NCI-H1092 (cell line): Measurements from ENCODE around the gene CREB3L4.
A peak's percentile ranks its signal among the peaks of the same experiment; 100 is the strongest.
"Not testable (repeated sequence)": the region's sequence is repeated elsewhere in the genome, so short reads cannot be mapped to it uniquely, and the experiment has no call there.

Source experiments
- DNase-seq: peaks from one replicate; lab custom pipeline; 2025; lab: John Stamatoyannopoulos, UW

Gene CREB3L4

DNA sequence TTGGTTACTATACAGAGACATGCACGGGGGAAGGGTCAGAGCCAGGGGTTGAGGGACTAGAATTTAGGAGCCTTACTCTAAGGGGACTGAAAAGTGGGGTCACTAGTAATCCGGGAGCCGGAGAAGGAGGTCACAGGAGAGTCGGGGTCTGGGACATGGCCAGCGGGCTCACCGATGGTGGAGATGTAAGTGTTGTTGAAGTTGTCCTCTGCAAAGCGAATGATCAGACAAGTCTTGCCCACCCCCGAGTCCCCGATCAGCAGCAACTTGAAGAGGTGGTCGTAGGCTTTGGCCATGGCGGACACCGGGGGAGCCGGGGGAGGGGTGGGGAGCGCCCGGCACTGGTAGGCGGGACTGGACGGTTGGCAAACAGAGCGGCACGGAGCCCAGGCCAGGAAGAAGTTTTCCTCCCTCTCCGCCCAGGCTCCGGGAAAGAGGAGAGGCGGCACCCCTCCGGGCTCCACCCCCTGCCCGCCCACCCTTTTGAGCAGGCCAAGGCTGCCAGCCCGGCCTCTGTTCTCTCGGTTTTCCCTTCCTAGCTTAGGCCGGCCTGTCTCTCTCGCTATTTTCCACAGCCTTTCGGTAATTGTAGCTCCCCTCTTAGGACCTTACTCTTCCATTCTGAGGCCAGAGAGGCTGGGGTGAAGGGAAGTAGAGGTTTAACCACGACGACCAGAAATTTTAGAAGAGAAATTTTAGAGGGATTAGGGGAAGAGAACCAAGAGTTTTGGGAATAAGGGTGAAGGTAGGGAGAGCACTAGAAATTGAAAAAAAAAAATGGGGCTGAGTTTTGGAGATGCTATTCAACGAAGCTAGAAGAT, 18.4 kb downstream of the CREB3L4 start, which contains the start of gene RAB13:
Gene RAB13, minus strand, starts transcription at position 399 of the 821 bp plus-strand sequence. Its CDS starts 103 bp downstream, at position 296.
- peak; percentile 22 for DNase-seq

DNA sequence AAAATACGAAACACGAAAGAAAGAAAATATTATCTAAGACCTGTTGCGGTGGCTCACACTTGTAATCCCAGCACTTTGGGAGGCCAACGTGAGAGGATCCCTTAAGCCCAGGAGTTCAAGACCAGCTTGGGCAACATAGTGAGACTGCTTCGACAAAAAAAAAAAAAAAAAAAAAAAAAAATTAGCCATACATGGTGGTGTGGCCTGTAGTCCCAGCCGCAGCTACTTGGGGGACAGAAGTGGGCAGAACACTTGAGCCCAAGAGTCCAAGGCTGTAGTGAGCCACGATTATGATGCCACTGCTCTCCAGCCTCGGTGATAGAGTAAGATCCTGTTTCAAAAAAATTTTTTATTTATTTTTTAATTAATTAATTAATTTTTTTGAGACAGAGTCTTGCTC, 19.9 kb downstream of the CREB3L4 start:
- DNase-seq, result no peak

DNA sequence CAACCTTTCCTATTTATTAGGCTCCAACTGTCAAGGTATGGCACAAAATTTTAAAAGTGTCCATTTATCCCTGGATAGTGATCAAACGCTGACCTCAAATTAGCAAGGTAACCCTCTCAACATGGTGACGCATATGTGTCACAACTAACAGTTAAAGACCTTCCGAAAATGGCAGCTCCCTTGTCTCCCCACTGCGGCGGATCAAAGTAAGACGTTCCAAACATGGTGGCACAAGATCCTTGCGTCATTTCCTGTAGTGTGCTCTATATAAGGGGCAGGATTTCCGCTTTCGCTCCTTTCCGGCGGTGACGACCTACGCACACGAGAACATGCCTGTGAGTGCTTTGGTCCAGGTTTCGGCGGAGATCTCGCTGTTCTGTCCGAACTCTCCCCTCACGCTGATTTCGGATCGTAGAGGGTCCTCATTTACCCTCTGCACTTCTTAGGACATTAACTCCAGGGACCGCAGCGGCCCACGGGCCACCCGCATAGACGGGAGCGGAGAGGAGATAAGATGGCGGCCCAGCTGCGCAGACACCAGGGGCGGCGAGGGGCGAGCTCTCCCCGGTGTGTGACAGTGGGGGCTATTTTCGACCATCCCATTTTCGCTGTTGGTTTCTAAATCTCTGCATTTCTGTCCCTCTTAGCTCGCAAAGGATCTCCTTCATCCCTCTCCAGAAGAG, 22.9 kb downstream of the CREB3L4 start, which contains the start of gene RPS27:
Gene RPS27, plus strand, starts transcription at position 295 of the 683 bp plus-strand sequence. Its CDS starts 35 bp downstream, at position 330.
- DNase-seq, result peak; percentile 97

DNA sequence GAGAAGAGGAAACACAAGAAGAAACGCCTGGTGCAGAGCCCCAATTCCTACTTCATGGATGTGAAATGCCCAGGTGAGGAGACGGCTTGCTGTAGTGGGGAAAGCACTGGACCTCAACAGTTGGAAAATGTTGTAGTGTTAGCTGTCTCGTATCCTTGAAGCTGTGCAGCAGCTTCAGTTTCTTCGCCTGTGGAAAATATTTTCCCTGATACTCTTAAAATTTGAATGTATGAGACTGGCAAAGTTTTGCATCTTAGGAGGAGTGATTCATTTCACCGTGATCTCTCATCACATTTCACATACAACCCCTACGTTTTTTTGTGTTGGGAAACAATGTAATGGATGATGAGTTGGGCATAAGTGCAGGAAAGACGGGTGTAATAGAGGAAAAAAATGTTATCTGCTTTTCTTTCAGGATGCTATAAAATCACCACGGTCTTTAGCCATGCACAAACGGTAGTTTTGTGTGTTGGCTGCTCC, 23.5 kb downstream of the CREB3L4 start:
- no peak for DNase-seq

DNA sequence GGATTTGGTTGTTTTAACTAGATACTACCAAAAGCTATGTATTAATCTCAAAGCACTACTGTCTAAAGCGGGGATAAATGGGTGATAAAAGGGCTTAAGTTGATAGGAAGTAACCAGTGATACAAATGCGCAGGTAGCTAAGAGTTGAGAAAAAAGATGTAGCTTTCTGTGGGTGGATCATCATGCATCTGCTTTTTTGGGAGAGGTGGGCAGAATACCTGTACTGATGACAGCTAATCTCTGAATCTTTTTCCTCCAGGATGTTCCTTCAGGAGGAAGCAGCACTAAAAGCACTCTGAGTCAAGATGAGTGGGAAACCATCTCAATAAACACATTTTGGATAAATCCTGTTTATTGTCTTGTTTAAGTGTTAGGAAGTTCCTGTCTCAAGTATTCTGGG, 24.1 kb downstream of the CREB3L4 start:
- no peak for DNase-seq

DNA sequence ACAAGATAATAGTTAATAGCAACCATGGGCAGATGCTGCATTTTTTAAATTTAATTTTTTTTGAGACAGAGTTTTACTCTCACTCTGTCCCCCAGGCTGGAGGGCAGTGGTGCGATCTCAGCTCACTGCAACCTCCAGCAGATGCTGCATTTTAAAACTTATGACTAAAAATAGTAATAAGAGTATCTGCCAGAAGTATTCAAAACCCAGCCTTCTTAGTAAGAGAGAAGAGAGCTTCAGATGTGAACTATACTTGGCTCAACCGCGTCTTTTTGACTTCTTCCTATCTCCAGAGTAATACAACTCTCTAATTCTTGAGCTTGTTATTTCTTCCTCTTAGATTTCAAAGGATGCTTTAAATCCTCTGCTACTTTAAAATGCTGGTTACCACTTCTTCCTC, 27.5 kb downstream of the CREB3L4 start:
- DNase-seq, result no peak

DNA sequence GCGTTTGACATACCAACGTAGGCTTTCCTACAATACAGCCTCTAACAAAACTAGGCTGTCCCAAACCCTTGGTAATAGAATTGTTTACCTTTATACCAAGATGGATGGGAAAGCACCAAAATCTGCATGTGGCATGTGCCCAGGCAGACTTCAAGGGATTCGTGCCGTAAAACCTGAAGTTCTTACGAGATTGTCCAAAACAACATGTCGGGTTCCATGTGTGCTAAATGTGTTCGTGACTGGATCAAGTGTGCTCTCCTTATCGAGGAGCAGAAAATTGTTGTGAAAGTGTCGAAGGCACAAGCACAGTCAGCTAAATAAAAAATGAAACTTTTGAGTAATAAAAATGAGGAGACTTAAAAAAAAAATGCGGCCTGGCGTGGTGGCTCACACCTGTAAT, 27.9 kb downstream of the CREB3L4 start:
- no peak for DNase-seq

DNA sequence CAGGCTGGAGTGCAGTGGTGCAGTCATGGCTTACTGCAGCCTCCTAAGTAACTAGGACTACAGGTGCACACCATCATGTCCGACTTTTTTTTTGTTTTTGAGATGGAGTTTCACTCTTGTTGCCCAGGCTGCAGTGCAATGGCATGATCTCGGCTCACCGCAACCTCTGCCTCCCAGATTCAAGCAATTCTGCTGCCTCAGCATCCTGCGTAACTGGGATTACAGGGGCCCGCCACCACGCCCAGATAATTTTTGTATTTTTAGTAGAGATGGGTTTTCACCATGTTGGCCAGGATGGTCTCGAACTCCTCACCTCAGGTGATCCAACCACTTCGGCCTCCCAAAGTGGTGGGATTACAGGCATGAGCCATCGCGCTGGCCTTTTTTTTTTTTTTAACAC, 29.2 kb downstream of the CREB3L4 start:
- not testable (repeated sequence) for DNase-seq

DNA sequence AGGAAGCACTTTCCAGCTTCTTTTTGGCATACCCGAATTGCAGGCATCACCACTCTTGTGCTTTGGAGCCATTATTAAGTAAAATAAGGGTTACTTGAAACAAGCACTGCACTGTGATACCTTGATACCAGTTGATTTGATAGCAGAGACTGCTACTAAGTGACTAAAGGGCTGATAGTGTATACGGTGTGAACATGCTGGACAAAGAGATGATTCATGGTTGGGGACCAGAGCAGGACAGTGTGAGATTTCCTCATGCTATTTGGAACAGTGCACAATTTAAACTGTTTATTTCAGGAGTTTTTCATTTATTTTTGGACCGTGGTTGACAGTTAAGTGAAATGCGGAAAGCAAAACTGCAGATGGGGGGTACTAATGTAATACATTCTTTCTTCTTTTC, 32.7 kb downstream of the CREB3L4 start:
- no peak for DNase-seq

DNA sequence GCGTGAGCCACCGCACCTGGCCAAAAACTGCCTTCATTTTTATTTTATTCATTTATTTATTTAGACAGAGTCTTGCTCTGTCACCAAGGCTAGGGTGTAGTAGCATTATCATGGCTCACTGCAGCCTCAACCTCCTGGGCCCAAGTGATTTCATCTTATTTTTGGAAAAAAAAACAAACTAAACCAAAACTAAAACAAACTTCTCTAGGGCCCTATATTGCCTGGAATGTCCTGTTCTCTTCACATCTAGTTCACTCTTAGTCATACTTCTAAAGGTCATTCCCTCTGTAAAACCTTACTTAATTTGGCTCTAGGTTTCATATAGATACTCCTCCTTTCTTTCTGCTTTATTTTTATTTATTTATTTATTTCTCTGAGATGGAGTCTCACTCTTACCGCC, 38.4 kb downstream of the CREB3L4 start:
- DNase-seq, result no peak

DNA sequence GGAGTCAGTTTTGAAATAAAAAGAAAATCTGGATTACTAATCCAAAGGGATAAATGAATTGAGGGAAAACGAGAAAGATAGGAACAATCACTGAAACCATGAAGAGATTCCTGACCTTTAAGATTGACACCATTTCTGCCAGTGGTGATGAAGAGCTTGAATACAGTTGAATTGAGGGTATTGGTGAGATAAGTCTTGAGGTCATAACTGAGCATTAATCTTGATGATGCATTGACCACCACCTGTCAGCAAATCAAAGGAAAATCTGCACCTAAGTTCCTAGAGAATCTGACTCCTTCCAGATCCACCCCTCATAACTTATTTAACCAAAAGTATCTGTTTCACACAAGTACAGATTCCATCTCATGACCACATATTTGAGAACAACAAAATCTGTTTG, 44.4 kb downstream of the CREB3L4 start:
- no peak for DNase-seq

DNA sequence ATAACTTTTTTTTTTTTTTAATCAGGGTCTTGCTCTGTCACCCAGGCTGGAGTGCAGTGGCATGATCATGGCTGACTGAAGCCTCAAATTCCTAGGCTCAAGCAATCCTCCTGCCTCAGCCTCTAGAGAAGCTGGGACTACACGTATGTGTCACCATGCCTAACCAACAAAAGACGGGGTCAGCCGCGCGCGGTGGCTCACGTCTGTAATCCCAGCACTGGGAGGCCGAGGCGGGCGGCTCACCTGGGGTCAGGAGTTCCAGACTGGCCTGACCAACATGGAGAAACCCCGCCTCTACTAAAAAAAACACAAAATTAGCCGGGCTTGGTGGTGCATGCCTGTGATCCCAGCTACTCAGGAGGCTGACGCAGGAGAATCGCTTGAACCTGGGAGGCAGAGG, 44.8 kb downstream of the CREB3L4 start:
- not testable (repeated sequence) for DNase-seq

DNA sequence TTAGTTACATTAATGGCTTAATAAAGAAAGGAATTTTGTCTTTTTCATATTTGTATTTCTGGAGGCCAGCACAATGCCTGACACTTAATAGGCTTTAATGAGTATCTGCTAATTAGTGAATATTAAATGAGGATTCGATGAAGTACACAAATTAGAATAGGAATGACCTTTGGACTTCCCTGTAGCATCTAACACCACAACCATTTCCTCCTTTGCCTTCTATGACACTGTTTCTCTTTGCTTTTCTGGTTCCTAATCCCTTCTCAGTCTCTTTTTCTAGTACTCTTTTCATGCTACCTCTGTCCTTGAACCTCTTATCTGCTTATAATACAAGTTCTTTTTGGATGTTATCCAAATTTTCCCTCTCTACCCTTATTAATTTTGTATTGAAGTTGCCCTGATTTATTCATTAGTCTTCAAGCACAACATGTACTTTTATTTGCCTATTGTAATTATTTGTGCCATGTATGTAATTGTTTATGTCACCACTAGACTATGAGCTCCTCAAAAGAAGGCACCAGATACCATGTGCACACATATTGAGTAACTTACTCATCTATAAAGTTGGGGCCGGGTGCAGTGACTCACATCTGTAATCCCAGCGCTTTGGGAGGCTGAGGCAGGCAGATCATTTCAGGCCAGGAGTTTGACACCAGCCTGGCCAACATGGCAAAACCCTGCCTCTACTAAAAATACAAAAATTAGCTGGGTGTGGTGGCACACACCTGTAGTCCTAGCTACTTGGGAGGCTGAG, 46.6 kb downstream of the CREB3L4 start:
- no peak for DNase-seq

DNA sequence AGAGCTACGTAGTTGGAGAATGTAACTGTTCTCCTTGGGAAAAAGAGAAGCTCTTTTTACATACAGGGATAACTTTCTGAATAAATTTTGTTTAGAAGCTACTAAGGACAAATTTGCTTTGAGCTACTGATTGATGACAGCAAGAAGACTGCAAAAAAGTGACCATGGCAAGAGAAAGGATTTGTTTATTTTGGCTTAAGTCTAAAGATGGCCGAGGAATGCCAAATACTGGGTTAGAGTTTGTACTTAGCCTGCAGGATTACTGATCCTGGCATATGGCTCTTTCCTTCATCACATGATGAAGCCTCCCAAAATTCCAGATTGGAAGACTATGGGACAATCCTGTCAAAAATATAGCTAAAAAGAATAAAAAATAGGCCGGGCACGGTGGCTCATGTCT, 51.6 kb downstream of the CREB3L4 start:
- no peak for DNase-seq

DNA sequence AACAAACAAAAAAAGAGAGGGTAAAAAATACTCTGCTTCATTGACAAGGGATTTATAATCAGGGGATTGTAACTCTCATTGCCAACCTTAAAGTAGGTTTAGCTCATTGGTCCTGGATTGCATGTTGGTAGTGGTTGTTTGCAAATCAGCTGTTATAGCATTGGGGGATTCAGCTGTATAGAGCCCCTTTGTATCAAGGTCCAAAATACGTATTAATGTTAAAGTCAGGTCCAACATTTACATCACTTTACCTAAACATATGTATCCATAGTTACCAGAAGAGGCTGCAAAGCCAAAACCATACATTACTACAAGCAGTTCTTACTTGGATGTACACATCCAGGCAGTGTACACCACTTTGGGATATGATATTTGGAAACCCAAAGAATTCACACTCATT, 52.2 kb downstream of the CREB3L4 start:
- no peak for DNase-seq
